ENCODE data around the gene VPS37C. TPM values are rescaled to one million over a fixed set of nuclear protein-coding genes. Genes with fewer than 3 reads are reported as not detected.

The VPS37C gene
- total and polyA plus RNA-seq, 4 donors, result 2.6 to 6.1 (median 5.1) TPM

- no peak overlapping the region for H3K27ac ChIP-seq (ENCODE audit: low read depth in 1 of 2, low read length in 2 of 2)
- H3K4me3 ChIP-seq (ENCODE audit: low read depth in 1 of 3, low read length in 3 of 3), result no peak overlapping the region
- H3K36me3 ChIP-seq (ENCODE audit: control insufficient read depth in 4 of 4, insufficient read depth in 3 of 4, low read depth in 1 of 4, low read length in 3 of 4), result peaks cover 0 to 8% (median 0%) of the 10 kb centered on the region in 4 donors
- 95% methylated on average over 2 of the region's 2 CpGs for WGBS
- no peak overlapping the region for H3K9ac ChIP-seq (ENCODE audit: low read depth in 1 of 2, low read length in 2 of 2)
- H3K27me3 ChIP-seq (ENCODE audit: control insufficient read depth in 4 of 4, insufficient read depth in 4 of 4, low read length in 3 of 4), result no peaks in the 10 kb centered on the region
- no peak for DNase-seq (ENCODE audit: low spot score)
- TF ChIP-seq RAD21 (IDR thresholded peaks at IDR 0.05), result no peak
- TF ChIP-seq EGR1 (IDR thresholded peaks at IDR 0.05; ENCODE audit: low read depth in 2 of 2), result no peak
- TF ChIP-seq, protein P1, sequence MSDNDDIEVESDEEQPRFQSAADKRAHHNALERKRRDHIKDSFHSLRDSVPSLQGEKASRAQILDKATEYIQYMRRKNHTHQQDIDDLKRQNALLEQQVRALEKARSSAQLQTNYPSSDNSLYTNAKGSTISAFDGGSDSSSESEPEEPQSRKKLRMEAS (IDR thresholded peaks at IDR 0.05), result no peak
- no peak for TF ChIP-seq GABPA (IDR thresholded peaks at IDR 0.05 in 1 of 2, conservative IDR thresholded peaks at IDR 0.05 in 1 of 2)
- TF ChIP-seq YY1 (IDR thresholded peaks at IDR 0.05), result no peak
- no peak for TF ChIP-seq TAF1 (conservative IDR thresholded peaks at IDR 0.05)
- no peak for TF ChIP-seq FOXA1 (IDR thresholded peaks at IDR 0.05)
- no peak for TF ChIP-seq HNF4A (conservative IDR thresholded peaks at IDR 0.05)
- TF ChIP-seq NR2F2 (IDR thresholded peaks at IDR 0.05), result no peak
- no peak for TF ChIP-seq ATF3 (IDR thresholded peaks at IDR 0.05)
- TF ChIP-seq CTCF (IDR thresholded peaks at IDR 0.05; ENCODE audit: low read depth, low read length, missing input control), result no peak
- no peak for TF ChIP-seq JUND (IDR thresholded peaks at IDR 0.05)
- no peak for TF ChIP-seq RXRA (IDR thresholded peaks at IDR 0.05)
- no peak for TF ChIP-seq FOXA2 (IDR thresholded peaks at IDR 0.05)
- no peak for TF ChIP-seq HNF4G (IDR thresholded peaks at IDR 0.05)
- TF ChIP-seq REST (IDR thresholded peaks at IDR 0.05), result no peak
- H3K4me1 ChIP-seq (ENCODE audit: control insufficient read depth in 4 of 4, insufficient read depth in 4 of 4, low read length in 3 of 4), result peaks cover 0 to 7% (median 2%) of the 10 kb centered on the region in 4 donors
- H3K9me3 ChIP-seq (ENCODE audit: control insufficient read depth in 4 of 4, low read length in 3 of 4), result peaks cover 0 to 6% (median 0%) of the 10 kb centered on the region in 4 donors
These were observed 7.6 kb downstream of the VPS37C start for GRCh38 chr11:61153593-61154095.

- no peak overlapping the region for H3K9ac ChIP-seq (ENCODE audit: low read depth in 1 of 2, low read length in 2 of 2)
- peaks cover 0 to 7% (median 2%) of the 10 kb centered on the region in 4 donors for H3K4me1 ChIP-seq (ENCODE audit: control insufficient read depth in 4 of 4, insufficient read depth in 4 of 4, low read length in 3 of 4)
These were observed 8.2 kb downstream of the VPS37C start for GRCh38 chr11:61152816-61153592.

More at GRCh38 chr11:61152816-61153592, 8.2 kb downstream of the VPS37C start:
- 84% methylated on average over 9 of the region's 9 CpGs for WGBS
- TF ChIP-seq NR2F2 (IDR thresholded peaks at IDR 0.05), result no peak
- H3K4me3 ChIP-seq (ENCODE audit: low read depth in 1 of 3, low read length in 3 of 3), result no peak overlapping the region
- H3K36me3 ChIP-seq (ENCODE audit: control insufficient read depth in 4 of 4, insufficient read depth in 3 of 4, low read depth in 1 of 4, low read length in 3 of 4), result peaks cover 0 to 8% (median 0%) of the 10 kb centered on the region in 4 donors
- no peak overlapping the region for H3K27ac ChIP-seq (ENCODE audit: low read depth in 1 of 2, low read length in 2 of 2)
- peaks cover 0 to 6% (median 0%) of the 10 kb centered on the region in 4 donors for H3K9me3 ChIP-seq (ENCODE audit: control insufficient read depth in 4 of 4, low read length in 3 of 4)
- DNase-seq (ENCODE audit: low spot score), result no peak
- no peaks in the 10 kb centered on the region for H3K27me3 ChIP-seq (ENCODE audit: control insufficient read depth in 4 of 4, insufficient read depth in 4 of 4, low read length in 3 of 4)
